Esophagus (tissue), 2 donors: Measurements from ENCODE around the gene LARGE1. TPM values are rescaled to one million over a fixed set of nuclear protein-coding genes. Genes with fewer than 3 reads are reported as not detected.
A peak's percentile ranks its signal among the peaks of the same experiment; 100 is the strongest.

Experiments
- H3K27ac ChIP-seq, 2 donors: one replicate each; pipeline ENCODE4 v1.5.1; 2013; ENCODE audit warnings: low read depth in 2 of 2, mild to moderate bottlenecking in 2 of 2, inconsistent platforms in 1 of 2, low read length in 1 of 2, moderate library complexity in 1 of 2
- H3K27me3 ChIP-seq, 2 donors: one replicate each; pipeline ENCODE4 v1.6.1; 2013; ENCODE audit warnings: low read length in 2 of 2, control low read depth in 1 of 2, mild to moderate bottlenecking in 1 of 2; ENCODE audit not compliant: insufficient read depth in 2 of 2, control insufficient read depth in 1 of 2
- H3K36me3 ChIP-seq, 2 donors: one replicate each; pipeline ENCODE4 v1.6.1; 2013; ENCODE audit warnings: low read length in 1 of 2; ENCODE audit not compliant: control insufficient read depth in 2 of 2, insufficient read depth in 2 of 2
- H3K4me1 ChIP-seq, 2 donors: one replicate each; pipeline ENCODE4 v1.6.1; 2013; ENCODE audit warnings: low read length in 1 of 2; ENCODE audit not compliant: control insufficient read depth in 2 of 2, insufficient read depth in 2 of 2
- H3K4me3 ChIP-seq, 2 donors: one replicate each; pipeline ENCODE4 v1.5.1; 2013; ENCODE audit warnings: low read length in 2 of 2, mild to moderate bottlenecking in 2 of 2, low read depth in 1 of 2, moderate library complexity in 1 of 2
- H3K9me3 ChIP-seq, 2 donors: one replicate each; pipeline ENCODE4 v1.6.1; 2013; ENCODE audit warnings: mild to moderate bottlenecking in 2 of 2, low read depth in 1 of 2, low read length in 1 of 2, moderate library complexity in 1 of 2; ENCODE audit not compliant: control insufficient read depth in 2 of 2, insufficient read depth in 1 of 2
- WGBS, 2 donors: extraction: QIAGEN DNeasy Blood & Tissue Kit; methylation state at CpG; one replicate each; pipeline ENCODE4 v1.1.7; 2013; 5-methylcytosine and 5-hydroxymethylcytosine counted together
- polyA plus RNA-seq, 2 donors: library from polyadenylated mRNA; stranded (reverse); fragments of 200-250 nt; gene quantifications; one replicate each; pipeline ENCODE4 v1.2.3, GENCODE V29; 2013
- donor health status: healthy with polysubstance abuse.
- donor health status: Bipolar disorder and iron deficiency.

LARGE1 gene
- polyA plus RNA-seq, 2 donors = 2.0 to 2.5 TPM

GRCh38 chr22:33825761-33826160, 94.5 kb downstream of the LARGE1 start:
- Histone ChIP-seq H3K27ac (no peak overlapping the region), H3K27me3 (no peaks in the 10 kb centered on the region), H3K4me3 (no peak overlapping the region), H3K9me3 (no peaks in the 10 kb centered on the region), H3K4me1 (no peaks in the 10 kb centered on the region), H3K36me3 (peaks cover 0 to 2% of the 10 kb centered on the region in 2 donors)
- 85 to 89% methylated on average over 5 of the region's 5 CpGs for WGBS, 2 donors

- peaks cover 0 to 2% of the 10 kb centered on the region in 2 donors for H3K36me3 ChIP-seq
- H3K4me3 ChIP-seq = no peak overlapping the region
- no peak overlapping the region for H3K27ac ChIP-seq
- H3K9me3 ChIP-seq = no peaks in the 10 kb centered on the region
- no peaks in the 10 kb centered on the region for H3K4me1 ChIP-seq
- WGBS, 2 donors = 80 to 82% methylated on average over 8 of the region's 8 CpGs
- no peaks in the 10 kb centered on the region for H3K27me3 ChIP-seq
These were observed 96.7 kb downstream of the LARGE1 start for GRCh38 chr22:33823552-33823951.

- WGBS, 2 donors = 36 to 62% methylated on average over 4 of the region's 4 CpGs
- Histone ChIP-seq H3K9me3 (no peaks in the 10 kb centered on the region), H3K27ac (no peak overlapping the region), H3K27me3 (no peaks in the 10 kb centered on the region), H3K4me1 (no peaks in the 10 kb centered on the region), H3K4me3 (no peak overlapping the region), H3K36me3 (peaks cover 0 to 2% of the 10 kb centered on the region in 2 donors)
These were observed 99.0 kb downstream of the LARGE1 start for GRCh38 chr22:33821290-33821689.

GRCh38 chr22:33819743-33820142, 100.5 kb downstream of the LARGE1 start:
- no peaks in the 10 kb centered on the region for H3K9me3 ChIP-seq
- WGBS, 2 donors = 91% methylated on average over 3 of the region's 3 CpGs
- no peak overlapping the region for H3K4me3 ChIP-seq

GRCh38 chr22:33817512-33818127, 102.7 kb downstream of the LARGE1 start:
- Histone ChIP-seq H3K36me3 (no peaks in the 10 kb centered on the region), H3K27ac (no peak overlapping the region), H3K4me1 (no peaks in the 10 kb centered on the region), H3K4me3 (no peak overlapping the region), H3K27me3 (no peaks in the 10 kb centered on the region), H3K9me3 (no peaks in the 10 kb centered on the region)
- 87 to 91% methylated on average over 4 of the region's 4 CpGs for WGBS, 2 donors

More at GRCh38 chr22:33819743-33820142, 100.5 kb downstream of the LARGE1 start:
- H3K27me3 ChIP-seq = no peaks in the 10 kb centered on the region
- peaks cover 0 to 2% of the 10 kb centered on the region in 2 donors for H3K36me3 ChIP-seq
- no peaks in the 10 kb centered on the region for H3K4me1 ChIP-seq
- no peak overlapping the region for H3K27ac ChIP-seq

GRCh38 chr22:33812360-33812977, 107.8 kb downstream of the LARGE1 start:
- no peaks in the 10 kb centered on the region for H3K4me1 ChIP-seq
- H3K27me3 ChIP-seq = no peaks in the 10 kb centered on the region
- H3K36me3 ChIP-seq = no peaks in the 10 kb centered on the region
- H3K4me3 ChIP-seq = no peak overlapping the region
- H3K9me3 ChIP-seq = no peaks in the 10 kb centered on the region
- WGBS, 2 donors = 73 to 85% methylated on average over 7 of the region's 7 CpGs
- H3K27ac ChIP-seq = no peak overlapping the region

GRCh38 chr22:33811686-33812085, 108.6 kb downstream of the LARGE1 start:
- no peaks in the 10 kb centered on the region for H3K4me1 ChIP-seq
- no peaks in the 10 kb centered on the region for H3K9me3 ChIP-seq
- no peaks in the 10 kb centered on the region for H3K36me3 ChIP-seq
- no peak overlapping the region for H3K4me3 ChIP-seq
- 27 to 39% methylated on average over 5 of the region's 5 CpGs for WGBS, 2 donors
- no peaks in the 10 kb centered on the region for H3K27me3 ChIP-seq
- H3K27ac ChIP-seq = no peak overlapping the region

GRCh38 chr22:33811208-33811607, 109.1 kb downstream of the LARGE1 start:
- Histone ChIP-seq H3K4me1 (no peaks in the 10 kb centered on the region), H3K27me3 (no peaks in the 10 kb centered on the region), H3K27ac (peak overlapping the region in 1 of 2 donors; percentile 47), H3K9me3 (no peaks in the 10 kb centered on the region), H3K4me3 (no peak overlapping the region), H3K36me3 (no peaks in the 10 kb centered on the region)
- 38 to 52% methylated on average over 4 of the region's 4 CpGs for WGBS, 2 donors

GRCh38 chr22:33807470-33807869, 112.8 kb downstream of the LARGE1 start:
- Histone ChIP-seq H3K27me3 (no peaks in the 10 kb centered on the region), H3K4me1 (no peaks in the 10 kb centered on the region), H3K27ac (no peak overlapping the region), H3K9me3 (no peaks in the 10 kb centered on the region), H3K36me3 (no peaks in the 10 kb centered on the region), H3K4me3 (no peak overlapping the region)
- 91 to 96% methylated on average over 4 of the region's 4 CpGs for WGBS, 2 donors

- Histone ChIP-seq H3K36me3 (no peaks in the 10 kb centered on the region), H3K9me3 (no peaks in the 10 kb centered on the region), H3K27ac (no peak overlapping the region), H3K4me3 (no peak overlapping the region), H3K4me1 (no peaks in the 10 kb centered on the region), H3K27me3 (no peaks in the 10 kb centered on the region)
- 30 to 35% methylated on average over 3 of the region's 3 CpGs for WGBS, 2 donors
These were observed 114.1 kb downstream of the LARGE1 start for GRCh38 chr22:33806191-33806590.
